ENCODE results near the gene NOS1AP. TPM values are rescaled to one million over a fixed set of nuclear protein-coding genes. Genes with fewer than 3 reads are reported as not detected.
A peak's percentile ranks its signal among the peaks of the same experiment; 100 is the strongest.
"Not testable (repeated sequence)": the region's sequence is repeated elsewhere in the genome, so short reads cannot be mapped to it uniquely, and the experiment has no call there.

NOS1AP gene
- total and polyA plus RNA-seq, 2 experiments from 2014 or later, result 4.9 to 6.6 TPM

- H3K4me1 ChIP-seq (ENCODE audit: low read depth), result peaks cover 21% of the 10 kb centered on the region
- TF ChIP-seq CTCF (IDR thresholded peaks at IDR 0.05; ENCODE audit: low read depth, low read length), result no peak
- H3K27ac ChIP-seq, result peak overlapping the region; percentile 9
- no peak for DNase-seq (ENCODE audit: low read depth in 1 of 2, low spot score in 1 of 2)
- H3K4me3 ChIP-seq, result no peak overlapping the region
- no peaks in the 10 kb centered on the region for H3K27me3 ChIP-seq
- no peaks in the 10 kb centered on the region for H3K9me3 ChIP-seq (ENCODE audit: low read depth)
- H3K36me3 ChIP-seq, result no peaks in the 10 kb centered on the region
Measured at GRCh38 chr1:162168261-162168660, 98.8 kb downstream of the NOS1AP start.

- no peak overlapping the region for H3K27ac ChIP-seq
- no peaks in the 10 kb centered on the region for H3K36me3 ChIP-seq
- no peaks in the 10 kb centered on the region for H3K9me3 ChIP-seq (ENCODE audit: low read depth)
Measured at GRCh38 chr1:162169031-162169790, 99.7 kb downstream of the NOS1AP start.

GRCh38 chr1:162171111-162171510, 101.6 kb downstream of the NOS1AP start:
- DNase-seq (ENCODE audit: low read depth in 1 of 2, low spot score in 1 of 2), result no peak

More at GRCh38 chr1:162169031-162169790, 99.7 kb downstream of the NOS1AP start:
- no peak for TF ChIP-seq CTCF (IDR thresholded peaks at IDR 0.05; ENCODE audit: low read depth, low read length)
- Histone ChIP-seq H3K4me3 (no peak overlapping the region), H3K4me1 (ENCODE audit: low read depth) (peaks cover 21% of the 10 kb centered on the region), H3K27me3 (no peaks in the 10 kb centered on the region)
- no peak for DNase-seq (ENCODE audit: low read depth in 1 of 2, low spot score in 1 of 2)

GRCh38 chr1:162172311-162173102, 103.0 kb downstream of the NOS1AP start:
- H3K4me1 ChIP-seq (ENCODE audit: low read depth), result peaks cover 24% of the 10 kb centered on the region
- DNase-seq (ENCODE audit: low read depth in 1 of 2, low spot score in 1 of 2), result no peak
- H3K27me3 ChIP-seq, result no peaks in the 10 kb centered on the region
- TF ChIP-seq CTCF (IDR thresholded peaks at IDR 0.05; ENCODE audit: low read depth, low read length), result no peak
- H3K9me3 ChIP-seq (ENCODE audit: low read depth), result no peaks in the 10 kb centered on the region
- no peak overlapping the region for H3K4me3 ChIP-seq
- no peaks in the 10 kb centered on the region for H3K36me3 ChIP-seq
- no peak overlapping the region for H3K27ac ChIP-seq

More at GRCh38 chr1:162171111-162171510, 101.6 kb downstream of the NOS1AP start:
- H3K36me3 ChIP-seq, result no peaks in the 10 kb centered on the region
- TF ChIP-seq CTCF (IDR thresholded peaks at IDR 0.05; ENCODE audit: low read depth, low read length), result no peak
- no peaks in the 10 kb centered on the region for H3K9me3 ChIP-seq (ENCODE audit: low read depth)
- H3K27ac ChIP-seq, result no peak overlapping the region
- no peak overlapping the region for H3K4me3 ChIP-seq
- peaks cover 28% of the 10 kb centered on the region for H3K4me1 ChIP-seq (ENCODE audit: low read depth)
- H3K27me3 ChIP-seq, result no peaks in the 10 kb centered on the region

GRCh38 chr1:162173607-162174006, 104.1 kb downstream of the NOS1AP start:
- not testable (repeated sequence) for H3K4me3 ChIP-seq; H3K27ac ChIP-seq; DNase-seq (ENCODE audit: low read depth in 1 of 2, low spot score in 1 of 2)

GRCh38 chr1:162174027-162174426, 104.5 kb downstream of the NOS1AP start:
- not testable (repeated sequence) for H3K9me3 ChIP-seq (ENCODE audit: low read depth); DNase-seq (ENCODE audit: low read depth in 1 of 2, low spot score in 1 of 2); H3K27ac ChIP-seq; H3K4me3 ChIP-seq; H3K27me3 ChIP-seq; H3K36me3 ChIP-seq
- H3K4me1 ChIP-seq (ENCODE audit: low read depth), result peaks cover 15% of the 10 kb centered on the region

More at GRCh38 chr1:162173607-162174006, 104.1 kb downstream of the NOS1AP start:
- not testable (repeated sequence) for H3K27me3 ChIP-seq; H3K36me3 ChIP-seq; H3K9me3 ChIP-seq (ENCODE audit: low read depth)
- H3K4me1 ChIP-seq (ENCODE audit: low read depth), result peaks cover 17% of the 10 kb centered on the region
